HUES64 (cell line): Measurements from ENCODE around the gene CSAG3. TPM values are rescaled to one million over a fixed set of nuclear protein-coding genes. Genes with fewer than 3 reads are reported as not detected.
"Not testable (repeated sequence)": the region's sequence is repeated elsewhere in the genome, so short reads cannot be mapped to it uniquely, and the experiment has no call there.

ENCODE experiments used
- H3K27ac ChIP-seq: 2 replicates; pipeline ENCODE4 v1.7.0; 2013; ENCODE audit warnings: low read depth, low read length, inconsistent platforms
- H3K27me3 ChIP-seq: 2 replicates; pipeline ENCODE4 v1.6.1; 2013; ENCODE audit warnings: mild to moderate bottlenecking, low read length; ENCODE audit not compliant: insufficient read depth
- H3K36me3 ChIP-seq: 2 replicates; pipeline ENCODE4 v1.6.1; 2013; ENCODE audit warnings: mild to moderate bottlenecking, low read length; ENCODE audit not compliant: insufficient read depth
- H3K4me1 ChIP-seq: 2 replicates; pipeline ENCODE4 v1.6.1; 2013; ENCODE audit warnings: mild to moderate bottlenecking, low read length, moderate library complexity; ENCODE audit not compliant: insufficient read depth
- H3K4me3 ChIP-seq: 2 replicates; pipeline ENCODE4 v1.5.1; 2013; ENCODE audit warnings: mild to moderate bottlenecking, low read length, moderate library complexity
- H3K9ac ChIP-seq: 2 replicates; pipeline ENCODE4 v1.6.1; 2013; ENCODE audit warnings: mild to moderate bottlenecking, low read depth, low read length
- H3K9me3 ChIP-seq: 2 replicates; pipeline ENCODE4 v1.6.1; 2013; ENCODE audit warnings: low read depth, low read length; ENCODE audit not compliant: insufficient read depth
- WGBS: fragments of 150-250, 120-280 bp; methylation state at CpG from one replicate; pipeline ENCODE4 v1.1.7; 2013; ENCODE audit warnings: missing lambda C conversion rate; 5-methylcytosine and 5-hydroxymethylcytosine counted together
- polyA plus RNA-seq, 2 experiments: library from polyadenylated mRNA; stranded (reverse); fragments of 50-300 nt; gene quantifications; one replicate each; pipeline ENCODE4 v1.2.3, GENCODE V29; 2013

CSAG3 gene
- polyA plus RNA-seq (2013, experiment 1 of 2), result not detected
- polyA plus RNA-seq (2013, experiment 2 of 2), result not detected

DNA sequence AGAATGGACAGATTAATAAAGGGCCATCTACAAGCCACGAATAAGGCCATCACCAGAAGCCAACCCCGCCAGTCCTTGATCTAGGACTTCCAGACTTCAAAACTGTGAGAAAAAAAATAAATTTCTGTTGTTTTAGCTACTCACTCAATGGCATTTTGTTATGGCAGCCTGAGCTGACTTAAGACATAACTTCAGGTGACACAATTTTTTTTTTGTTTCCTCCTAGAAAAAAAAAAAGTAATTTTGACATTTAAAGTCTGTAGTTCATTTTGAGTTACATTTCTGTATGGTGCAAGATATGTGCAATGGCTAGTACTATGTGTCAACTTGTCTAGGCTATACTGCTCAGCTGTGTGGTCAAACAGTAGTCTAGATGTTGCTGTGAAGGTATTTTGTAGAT is at the start of gene CSAG3:
CSAG3 (plus strand) TSS at position 301 of the 400 bp plus-strand sequence.
- H3K9me3 ChIP-seq, H3K9ac ChIP-seq, H3K27ac ChIP-seq, H3K36me3 ChIP-seq, H3K4me3 ChIP-seq, H3K27me3 ChIP-seq, H3K4me1 ChIP-seq: not testable (repeated sequence)
- no CpG with 5 or more reads among the region's 2 CpGs for WGBS

DNA sequence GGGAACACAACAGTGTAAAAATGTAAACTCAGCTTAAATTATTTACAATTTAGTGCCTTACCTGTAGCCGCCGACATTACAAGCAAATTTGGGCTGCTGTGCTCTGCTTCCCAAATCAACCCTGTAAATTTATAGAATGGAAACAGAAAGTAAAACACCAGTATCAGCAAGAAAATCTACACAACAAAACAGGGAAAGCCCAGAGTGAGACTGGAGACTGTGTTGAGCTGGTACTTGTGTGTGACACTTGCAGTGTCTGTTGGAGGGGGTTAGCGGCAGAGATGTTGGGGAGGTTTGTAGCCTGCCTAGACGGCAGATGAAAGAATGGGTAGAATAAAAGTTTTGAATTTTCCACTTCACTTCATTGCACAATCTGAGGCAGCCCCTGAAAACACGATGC is 45.8 kb upstream of the CSAG3 start:
- no CpG with 5 or more reads among the region's 5 CpGs for WGBS

GRCh38 chrX:152713815-152714787 is 44.9 kb upstream of the CSAG3 start, which contains the start of gene MAGEA2B:
MAGEA2B (plus strand) TSS chrX:152714628; CDS start chrX:152717107, 2,479 bp downstream.
- H3K9ac ChIP-seq, H3K4me1 ChIP-seq, H3K36me3 ChIP-seq, H3K9me3 ChIP-seq, H3K27me3 ChIP-seq, H3K4me3 ChIP-seq, H3K27ac ChIP-seq: not testable (repeated sequence)
- WGBS, result no CpG with 5 or more reads among the region's 35 CpGs

More for the DNA sequence above, 45.8 kb upstream of the CSAG3 start:
- not testable (repeated sequence) for H3K9ac ChIP-seq, H3K27ac ChIP-seq, H3K36me3 ChIP-seq, H3K27me3 ChIP-seq, H3K4me3 ChIP-seq, H3K9me3 ChIP-seq, H3K4me1 ChIP-seq

DNA sequence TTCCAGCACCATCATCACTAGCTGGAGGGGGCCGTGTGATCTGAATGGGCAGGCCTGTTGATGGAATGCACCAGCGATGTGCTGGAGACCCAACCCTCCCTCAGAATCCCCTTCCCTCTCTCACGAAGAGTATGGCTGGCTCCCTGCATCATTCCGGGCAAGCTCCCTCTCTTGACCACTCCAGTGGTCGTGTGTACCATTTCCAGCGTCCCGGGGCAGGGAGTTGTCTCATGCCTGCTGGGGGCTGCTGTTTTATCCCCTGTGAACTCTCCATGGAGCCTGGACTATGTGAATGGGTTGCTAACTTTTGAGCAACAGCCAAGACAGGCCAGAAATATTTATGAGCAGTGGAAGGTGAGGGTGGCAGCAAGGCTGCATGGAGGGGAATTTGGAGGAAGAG is 33.6 kb upstream of the CSAG3 start:
- H3K27me3 ChIP-seq, result no peaks in the 10 kb centered on the region
- WGBS, result 68% methylated on average over 6 of the region's 7 CpGs
- H3K9me3 ChIP-seq, result no peaks in the 10 kb centered on the region
- H3K36me3 ChIP-seq, result no peaks in the 10 kb centered on the region
- no peak overlapping the region for H3K4me3 ChIP-seq
- no peak overlapping the region for H3K9ac ChIP-seq
- H3K4me1 ChIP-seq, result no peaks in the 10 kb centered on the region
- no peak overlapping the region for H3K27ac ChIP-seq

GRCh38 chrX:152733261-152733975 is 25.6 kb upstream of the CSAG3 start, which contains the start of the genes CSAG1 and MAGEA12:
CSAG1 (minus strand) TSS chrX:152733721; CDS start chrX:152732460, 1,261 bp downstream.
MAGEA12 (plus strand) TSS chrX:152733757; CDS start chrX:152736162, 2,405 bp downstream.
- no peaks in the 10 kb centered on the region for H3K4me1 ChIP-seq
- H3K36me3 ChIP-seq, result no peaks in the 10 kb centered on the region
- H3K9ac ChIP-seq, result no peak within 1 kb of the TSS
- H3K9me3 ChIP-seq, result no peaks in the 10 kb centered on the region
- WGBS, result 94% methylated on average over 13 of the region's 21 CpGs
- H3K27ac ChIP-seq, result no peak within 1 kb of the TSS
- H3K4me3 ChIP-seq, result no peak within 1 kb of the TSS
- no peaks in the 10 kb centered on the region for H3K27me3 ChIP-seq

DNA sequence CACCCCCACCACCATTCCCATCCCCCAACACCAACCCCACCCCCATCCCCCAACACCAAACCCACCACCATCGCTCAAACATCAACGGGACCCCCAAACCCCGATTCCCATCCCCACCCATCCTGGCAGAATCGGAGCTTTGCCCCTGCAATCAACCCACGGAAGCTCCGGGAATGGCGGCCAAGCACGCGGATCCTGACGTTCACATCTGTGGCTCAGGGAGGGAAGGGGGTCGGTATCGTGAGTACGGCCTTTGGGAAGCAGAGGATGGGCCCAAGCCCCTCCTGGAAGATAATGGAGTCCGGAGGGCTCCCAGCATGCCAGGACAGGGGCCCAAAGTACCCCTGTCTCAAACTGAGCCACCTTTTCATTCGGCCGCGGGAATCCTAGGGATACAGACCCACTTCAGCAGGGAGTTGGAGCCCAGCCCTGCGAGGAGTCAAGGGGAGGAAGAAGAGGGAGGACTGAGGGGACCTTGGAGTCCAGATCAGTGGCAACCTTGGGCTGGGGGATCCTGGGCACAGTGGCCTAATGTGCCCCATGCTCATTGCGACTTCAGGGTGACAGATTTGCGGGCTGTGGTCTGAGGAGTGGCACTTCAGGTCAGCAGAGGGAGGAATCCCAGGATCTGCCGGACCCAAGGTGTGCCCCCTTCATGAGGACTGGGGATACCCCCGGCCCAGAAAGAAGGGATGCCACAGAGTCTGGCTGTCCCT is 24.7 kb upstream of the CSAG3 start:
- not testable (repeated sequence) for H3K27me3 ChIP-seq
- 97% methylated on average over 22 of the region's 22 CpGs for WGBS

GRCh38 chrX:152735101-152735500 is 23.9 kb upstream of the CSAG3 start:
- H3K27ac ChIP-seq, result no peak overlapping the region
- no peaks in the 10 kb centered on the region for H3K27me3 ChIP-seq
- no peak overlapping the region for H3K9ac ChIP-seq
- H3K36me3 ChIP-seq, result no peaks in the 10 kb centered on the region
- 86% methylated on average over 2 of the region's 2 CpGs for WGBS
- no peaks in the 10 kb centered on the region for H3K9me3 ChIP-seq
- H3K4me1 ChIP-seq, result no peaks in the 10 kb centered on the region
- H3K4me3 ChIP-seq, result no peak overlapping the region

More for the DNA sequence above, 24.7 kb upstream of the CSAG3 start:
- not testable (repeated sequence) for H3K9ac ChIP-seq, H3K27ac ChIP-seq, H3K9me3 ChIP-seq, H3K36me3 ChIP-seq, H3K4me3 ChIP-seq, H3K4me1 ChIP-seq

- no peaks in the 10 kb centered on the region for H3K27me3 ChIP-seq
- H3K9ac ChIP-seq, result no peak overlapping the region
- H3K27ac ChIP-seq, result no peak overlapping the region
- no peaks in the 10 kb centered on the region for H3K9me3 ChIP-seq
- WGBS, result 88% methylated on average over 12 of the region's 12 CpGs
- H3K4me1 ChIP-seq, result no peaks in the 10 kb centered on the region
- no peak overlapping the region for H3K4me3 ChIP-seq
- H3K36me3 ChIP-seq, result no peaks in the 10 kb centered on the region
Observed at GRCh38 chrX:152735860-152736511, 23.0 kb upstream of the CSAG3 start.

- H3K27me3 ChIP-seq, H3K4me1 ChIP-seq, H3K4me3 ChIP-seq, H3K36me3 ChIP-seq, H3K27ac ChIP-seq, H3K9me3 ChIP-seq, H3K9ac ChIP-seq: not testable (repeated sequence)
- WGBS, result 95% methylated on average over 12 of the region's 12 CpGs
Observed at GRCh38 chrX:152736528-152736927, 22.5 kb upstream of the CSAG3 start.

GRCh38 chrX:152738560-152738959 is 20.5 kb upstream of the CSAG3 start:
- WGBS, result 80% methylated on average over 1 of the region's 5 CpGs
- no peaks in the 10 kb centered on the region for H3K4me1 ChIP-seq
- no peaks in the 10 kb centered on the region for H3K36me3 ChIP-seq
- H3K9me3 ChIP-seq, result no peaks in the 10 kb centered on the region
- H3K4me3 ChIP-seq, result no peak overlapping the region
- H3K27ac ChIP-seq, result no peak overlapping the region
- H3K9ac ChIP-seq, result no peak overlapping the region
- no peaks in the 10 kb centered on the region for H3K27me3 ChIP-seq
